Nephron progenitor cell (in vitro differentiated cells): ENCODE data around the gene PDGFB.

Experiments used
- DNase-seq: peaks from one replicate; pipeline ENCODE4 v3.0.0; 2021
- H3K27ac Mint-ChIP-seq: 2 replicates; pipeline ENCODE4 v1.8.0; 2021; ENCODE audit warnings: mild to moderate bottlenecking, moderate library complexity, mixed read lengths
- H3K27me3 Mint-ChIP-seq: 2 replicates; pipeline ENCODE4 v1.8.0; 2021; ENCODE audit warnings: mild to moderate bottlenecking, low read depth, mixed read lengths; ENCODE audit not compliant: poor library complexity
- H3K36me3 Mint-ChIP-seq: 2 replicates; pipeline ENCODE4 v1.8.0; 2021; ENCODE audit warnings: low read depth, mixed read lengths
- H3K4me1 Mint-ChIP-seq: 2 replicates; pipeline ENCODE4 v1.8.0; 2021; ENCODE audit warnings: mixed read lengths
- H3K4me3 Mint-ChIP-seq: 2 replicates; pipeline ENCODE4 v1.8.0; 2021; ENCODE audit warnings: mild to moderate bottlenecking, moderate library complexity, mixed read lengths
- H3K9me3 Mint-ChIP-seq: 2 replicates; pipeline ENCODE4 v1.8.0; 2021; ENCODE audit warnings: mild to moderate bottlenecking, moderate library complexity, mixed read lengths
- CTCF ChIP-seq: fragments of 200-600 bp; sonication (generic); IDR thresholded peaks from 2 replicates; pipeline ENCODE4 v1.5.0; 2021; ENCODE audit warnings: antibody characterized with exemption

PDGFB gene

GRCh38 chr22:39284983-39285382 is 40.2 kb upstream of the PDGFB start:
- Mint-ChIP-seq H3K9me3 (peaks cover 13% of the 10 kb centered on the region), H3K4me3 (no peak overlapping the region), H3K36me3 (no peaks in the 10 kb centered on the region), H3K27ac (no peak overlapping the region), H3K4me1 (peaks cover 38% of the 10 kb centered on the region), H3K27me3 (peaks cover 3% of the 10 kb centered on the region)
- DNase-seq, result no peak
- no peak for TF ChIP-seq CTCF

GRCh38 chr22:39284142-39284980 is 39.6 kb upstream of the PDGFB start:
- peaks cover 36% of the 10 kb centered on the region for H3K4me1 Mint-ChIP-seq
- peaks cover under 1% of the 10 kb centered on the region for H3K27me3 Mint-ChIP-seq
- no peak for TF ChIP-seq CTCF
- H3K36me3 Mint-ChIP-seq, result no peaks in the 10 kb centered on the region
- H3K27ac Mint-ChIP-seq, result no peak overlapping the region
- no peak overlapping the region for H3K4me3 Mint-ChIP-seq
- H3K9me3 Mint-ChIP-seq, result peaks cover 13% of the 10 kb centered on the region
- DNase-seq, result no peak

- no peak for TF ChIP-seq CTCF
- Mint-ChIP-seq H3K4me3 (no peak overlapping the region), H3K27me3 (peaks cover 5% of the 10 kb centered on the region), H3K9me3 (peaks cover 13% of the 10 kb centered on the region), H3K36me3 (no peaks in the 10 kb centered on the region), H3K27ac (no peak overlapping the region), H3K4me1 (peaks cover 39% of the 10 kb centered on the region)
- DNase-seq, result no peak
These were observed 38.8 kb upstream of the PDGFB start for GRCh38 chr22:39283322-39284141.

GRCh38 chr22:39282645-39283321 is 38.0 kb upstream of the PDGFB start:
- H3K9me3 Mint-ChIP-seq, result peaks cover 13% of the 10 kb centered on the region
- no peaks in the 10 kb centered on the region for H3K36me3 Mint-ChIP-seq
- no peak for TF ChIP-seq CTCF
- H3K27me3 Mint-ChIP-seq, result peaks cover 5% of the 10 kb centered on the region
- peak overlapping the region; percentile 59 for H3K27ac Mint-ChIP-seq
- H3K4me1 Mint-ChIP-seq, result peaks cover 38% of the 10 kb centered on the region
- no peak overlapping the region for H3K4me3 Mint-ChIP-seq
- DNase-seq, result no peak

GRCh38 chr22:39281126-39281525 is 36.3 kb upstream of the PDGFB start:
- Mint-ChIP-seq H3K27ac (peak overlapping the region; percentile 24), H3K36me3 (no peaks in the 10 kb centered on the region), H3K9me3 (peaks cover 23% of the 10 kb centered on the region), H3K4me3 (no peak overlapping the region), H3K4me1 (peaks cover 27% of the 10 kb centered on the region), H3K27me3 (peaks cover 5% of the 10 kb centered on the region)
- no peak for TF ChIP-seq CTCF
- no peak for DNase-seq
